GM19025 (cell line): ENCODE data around the gene CHID1.

Source experiments
- ATAC-seq: cut with Tn5 transposase; IDR thresholded peaks from one replicate; pipeline ENCODE4 v1.9.1; 2021; ENCODE audit warnings: mild to moderate bottlenecking, low read depth, moderate library complexity; ENCODE audit not compliant: unreplicated experiment

CHID1 gene

GRCh38 chr11:867856-868358 is 42.7 kb downstream of the CHID1 start:
- ATAC-seq = no peak

- ATAC-seq = no peak
Observed at GRCh38 chr11:866481-866880, 44.1 kb downstream of the CHID1 start.

GRCh38 chr11:865462-866430 is 44.9 kb downstream of the CHID1 start:
- ATAC-seq = no peak

DNA sequence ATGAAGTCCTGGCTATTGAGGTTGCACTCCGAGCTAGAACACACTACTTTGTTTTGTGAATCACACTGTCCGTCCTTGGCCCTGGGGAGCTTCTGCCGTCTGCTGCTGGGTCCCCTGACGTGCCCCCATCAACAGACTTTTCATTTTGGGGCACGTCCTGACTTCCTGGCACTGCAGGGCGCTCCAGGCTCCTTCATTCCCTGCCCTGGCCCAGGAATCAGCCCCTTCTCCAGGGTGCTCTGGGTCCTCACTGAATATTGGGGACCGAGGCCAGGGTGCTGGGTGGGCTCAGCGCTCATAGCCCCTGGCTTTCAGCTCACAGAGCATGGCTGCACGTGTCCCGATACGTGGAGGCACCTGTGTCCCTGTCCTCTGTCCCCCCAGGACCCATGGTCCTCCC is 45.7 kb downstream of the CHID1 start:
- no peak for ATAC-seq

DNA sequence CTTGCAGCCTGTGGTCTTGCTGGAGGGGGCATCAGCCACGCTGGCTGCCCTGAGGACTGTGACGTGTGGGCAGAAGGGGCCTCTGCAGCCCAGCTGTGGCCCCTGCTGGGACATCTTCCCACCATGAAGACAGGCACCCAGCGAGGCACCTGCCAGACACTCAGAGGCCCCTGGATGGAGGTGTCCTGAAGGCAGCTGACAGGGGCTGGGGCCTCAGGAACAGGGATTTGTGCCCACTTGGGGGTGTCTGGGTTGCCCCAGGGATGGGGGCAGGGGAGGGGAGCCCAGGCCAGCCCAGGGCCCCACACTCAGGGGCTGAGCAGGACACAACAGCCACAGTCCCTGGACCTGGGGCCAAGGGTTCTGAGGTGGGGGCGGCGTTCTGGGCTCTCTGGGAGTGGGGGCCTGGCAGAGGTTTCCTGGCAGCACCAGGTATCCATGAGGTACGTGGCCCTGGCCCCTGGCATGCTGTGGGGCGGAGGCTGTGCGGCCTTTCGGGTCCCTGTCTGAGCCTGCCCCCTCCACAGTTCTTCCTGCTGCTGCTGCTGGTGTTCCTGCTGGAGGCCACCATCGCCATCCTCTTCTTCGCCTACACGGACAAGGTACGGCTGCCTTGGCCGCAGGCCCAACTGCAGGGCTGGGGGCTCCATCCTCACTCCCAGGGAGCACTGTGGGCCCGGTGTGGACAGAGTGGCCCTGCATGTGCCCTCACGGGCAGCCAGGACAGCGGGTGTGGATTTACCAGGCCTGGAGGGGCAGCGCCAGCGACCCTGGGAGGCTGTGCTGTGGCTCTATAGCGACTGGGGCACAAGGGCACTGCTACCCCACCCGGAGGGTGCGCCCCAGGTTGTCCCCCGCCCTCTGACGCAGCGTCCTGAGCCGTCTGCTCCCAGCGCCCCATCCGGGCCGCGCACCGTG is 46.4 kb downstream of the CHID1 start:
- no peak for ATAC-seq

GRCh38 chr11:863023-863909 is 47.3 kb downstream of the CHID1 start:
- ATAC-seq = no peak

DNA sequence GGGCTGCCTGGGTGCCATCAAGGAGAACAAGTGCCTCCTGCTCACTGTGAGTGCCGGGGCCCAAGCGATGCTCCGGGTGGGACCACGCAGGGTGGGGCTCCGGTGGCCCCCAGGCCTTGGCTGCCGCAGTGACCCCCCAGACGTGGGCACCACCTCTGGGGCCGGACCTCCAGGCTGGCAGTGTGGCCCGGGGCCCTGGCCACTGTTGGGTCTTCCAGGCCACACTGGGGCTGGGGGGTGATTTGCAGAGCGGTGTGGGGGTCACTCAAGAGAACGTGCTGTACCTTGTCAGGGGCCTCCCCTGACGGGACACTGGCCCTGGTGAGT is 48.0 kb downstream of the CHID1 start:
- ATAC-seq = no peak

GRCh38 chr11:862081-862661 is 48.4 kb downstream of the CHID1 start:
- no peak for ATAC-seq

- no peak for ATAC-seq
Observed at GRCh38 chr11:861105-861479, 49.5 kb downstream of the CHID1 start.

- no peak for ATAC-seq
Observed at GRCh38 chr11:860234-861104, 50.1 kb downstream of the CHID1 start.

DNA sequence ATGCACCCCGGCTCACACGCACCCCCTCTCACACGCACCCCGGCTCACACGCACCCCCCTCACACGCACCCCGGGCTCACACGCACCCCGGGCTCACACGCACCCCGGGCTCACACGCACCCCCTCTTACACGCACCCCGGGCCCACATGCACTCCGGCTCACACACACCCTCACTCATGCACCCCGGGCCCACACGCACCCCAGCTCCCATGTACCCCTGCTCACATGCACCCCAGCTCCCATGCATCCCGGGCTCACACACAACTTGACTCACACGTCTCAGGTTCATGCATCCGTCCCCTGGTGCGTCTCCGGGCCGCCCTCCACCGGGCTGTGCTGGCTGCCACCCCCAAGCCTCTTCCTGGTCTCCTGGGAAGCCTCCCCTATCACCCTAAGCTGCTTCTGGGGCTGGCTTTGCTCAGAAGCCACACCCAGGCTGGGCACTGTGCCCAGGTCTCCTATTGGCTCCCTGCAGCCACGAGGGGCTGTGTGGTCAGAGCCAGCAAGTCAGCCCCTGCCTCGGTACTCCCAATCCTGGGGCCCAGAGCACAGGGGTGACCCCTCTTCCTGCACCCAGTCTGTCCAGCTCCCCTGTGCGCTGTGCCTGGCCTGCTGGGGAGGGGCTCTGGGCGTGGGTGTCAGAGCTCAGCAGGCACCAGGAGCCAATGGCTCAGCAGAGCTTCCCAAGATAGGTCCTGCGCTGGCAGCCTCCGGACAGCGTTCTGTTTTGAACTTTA is 51.0 kb downstream of the CHID1 start:
- no peak for ATAC-seq

DNA sequence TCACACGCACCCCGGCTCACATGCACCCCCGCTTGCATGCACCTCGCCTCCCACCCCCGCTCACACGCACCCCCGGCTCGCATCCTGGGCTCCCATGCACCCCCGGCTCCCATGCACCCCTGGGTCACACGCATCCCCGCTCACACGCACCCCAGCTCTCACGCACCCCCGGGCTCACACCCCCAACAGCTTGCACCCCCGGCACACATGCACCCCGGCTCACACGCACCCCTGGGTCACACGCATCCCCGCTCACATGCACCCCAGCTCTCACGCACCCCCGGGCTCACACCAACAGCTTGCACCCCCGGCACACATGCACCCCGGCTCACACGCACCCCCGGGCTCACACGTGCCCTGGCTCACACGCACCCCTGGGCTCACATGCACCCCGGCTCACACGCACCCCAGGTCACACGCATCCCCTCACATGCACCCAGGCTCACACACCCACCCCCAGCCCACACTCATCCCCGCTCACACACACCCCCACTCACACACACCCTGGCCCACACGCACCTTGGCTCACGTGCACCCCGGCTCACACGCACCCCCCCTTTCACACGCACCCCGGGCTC is 51.8 kb downstream of the CHID1 start:
- no peak for ATAC-seq

DNA sequence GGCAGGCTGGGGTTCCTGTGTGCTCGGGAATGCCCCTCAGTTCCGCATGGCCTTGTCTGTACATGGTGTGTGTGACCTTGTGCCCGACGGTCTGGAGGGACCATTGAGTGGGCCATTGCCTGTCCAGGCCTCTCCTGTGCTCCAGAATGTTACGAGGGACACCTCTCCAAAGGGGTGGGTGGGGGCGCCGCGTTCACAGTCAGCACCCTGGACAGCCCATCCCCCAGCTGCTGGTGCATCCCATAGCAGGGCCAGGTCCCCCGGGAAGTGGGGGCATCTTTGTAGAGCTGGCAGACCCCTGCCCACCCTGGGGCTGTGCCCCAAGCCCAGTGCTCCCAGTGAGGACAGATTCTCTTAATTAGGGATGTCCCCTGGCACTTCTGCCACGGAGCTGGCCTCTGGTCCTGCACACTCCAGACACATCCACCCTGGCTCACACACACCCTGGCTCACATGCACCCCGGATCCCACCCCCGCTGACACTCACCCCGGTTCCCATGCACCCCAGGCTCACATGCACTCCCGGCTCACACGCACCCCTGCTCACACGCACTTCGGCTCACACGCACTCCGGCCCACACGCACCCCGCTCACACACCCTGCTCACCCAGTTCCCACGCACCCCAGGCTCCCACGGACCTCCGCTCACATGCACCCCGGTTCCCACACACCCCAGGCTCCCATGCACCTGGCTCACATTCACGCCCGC is 52.4 kb downstream of the CHID1 start:
- no peak for ATAC-seq

DNA sequence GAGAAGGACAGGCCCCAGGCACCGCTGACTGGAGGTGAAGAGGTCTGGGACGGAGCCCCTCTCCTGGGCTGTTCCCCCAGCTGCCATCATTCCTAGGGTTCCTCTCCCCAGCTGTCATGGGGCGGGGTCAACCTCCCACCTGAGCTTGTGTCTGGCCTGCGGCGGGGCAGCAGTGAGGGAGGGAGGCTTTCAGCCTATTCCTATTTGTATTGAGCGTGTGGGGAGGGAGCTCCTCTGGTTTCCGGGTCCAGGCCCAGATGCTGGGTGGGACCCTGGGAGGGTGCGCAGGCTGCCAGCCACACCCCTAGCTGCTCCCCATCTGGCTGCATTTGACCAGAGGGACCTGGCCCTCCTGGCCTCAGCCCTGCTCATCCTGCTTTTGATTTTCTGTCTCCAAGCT is 54.2 kb downstream of the CHID1 start:
- no peak for ATAC-seq

- ATAC-seq = no peak
Observed at GRCh38 chr11:855796-856195, 54.8 kb downstream of the CHID1 start.

- ATAC-seq = no peak
Observed at GRCh38 chr11:855330-855674, 55.3 kb downstream of the CHID1 start.

GRCh38 chr11:854601-855329 is 55.8 kb downstream of the CHID1 start:
- no peak for ATAC-seq
